ENCODE measurements around the gene PDCD1.

The PDCD1 gene

DNA sequence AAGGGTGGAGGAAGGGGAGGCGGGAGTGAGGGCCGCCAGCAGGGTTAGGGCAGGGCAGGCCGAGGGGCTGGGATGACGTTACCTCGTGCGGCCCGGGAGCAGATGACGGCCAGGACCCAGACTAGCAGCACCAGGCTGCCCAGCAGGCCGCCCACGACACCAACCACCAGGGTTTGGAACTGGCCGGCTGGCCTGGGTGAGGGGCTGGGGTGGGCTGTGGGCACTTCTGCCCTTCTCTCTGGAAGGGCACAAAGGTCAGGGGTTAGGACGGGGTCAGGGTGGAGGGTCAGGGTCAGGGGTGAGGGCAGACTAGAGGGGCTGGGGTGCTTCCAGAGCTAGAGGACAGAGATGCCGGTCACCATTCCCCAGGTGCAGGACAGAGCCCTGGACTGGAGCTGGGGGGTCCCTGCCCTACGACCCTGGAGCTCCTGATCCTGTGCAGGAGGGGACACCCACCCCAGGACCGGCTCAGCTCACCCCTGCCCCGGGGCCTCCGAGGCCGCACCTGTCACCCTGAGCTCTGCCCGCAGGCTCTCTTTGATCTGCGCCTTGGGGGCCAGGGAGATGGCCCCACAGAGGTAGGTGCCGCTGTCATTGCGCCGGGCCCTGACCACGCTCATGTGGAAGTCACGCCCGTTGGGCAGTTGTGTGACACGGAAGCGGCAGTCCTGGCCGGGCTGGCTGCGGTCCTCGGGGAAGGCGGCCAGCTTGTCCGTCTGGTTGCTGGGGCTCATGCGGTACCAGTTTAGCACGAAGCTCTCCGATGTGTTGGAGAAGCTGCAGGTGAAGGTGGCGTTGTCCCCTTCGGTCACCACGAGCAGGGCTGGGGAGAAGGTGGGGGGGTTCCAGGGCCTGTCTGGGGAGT is 6.3 kb downstream of the PDCD1 start:
- no peak for DNase-seq (ENCODE audit: low read depth)

DNA sequence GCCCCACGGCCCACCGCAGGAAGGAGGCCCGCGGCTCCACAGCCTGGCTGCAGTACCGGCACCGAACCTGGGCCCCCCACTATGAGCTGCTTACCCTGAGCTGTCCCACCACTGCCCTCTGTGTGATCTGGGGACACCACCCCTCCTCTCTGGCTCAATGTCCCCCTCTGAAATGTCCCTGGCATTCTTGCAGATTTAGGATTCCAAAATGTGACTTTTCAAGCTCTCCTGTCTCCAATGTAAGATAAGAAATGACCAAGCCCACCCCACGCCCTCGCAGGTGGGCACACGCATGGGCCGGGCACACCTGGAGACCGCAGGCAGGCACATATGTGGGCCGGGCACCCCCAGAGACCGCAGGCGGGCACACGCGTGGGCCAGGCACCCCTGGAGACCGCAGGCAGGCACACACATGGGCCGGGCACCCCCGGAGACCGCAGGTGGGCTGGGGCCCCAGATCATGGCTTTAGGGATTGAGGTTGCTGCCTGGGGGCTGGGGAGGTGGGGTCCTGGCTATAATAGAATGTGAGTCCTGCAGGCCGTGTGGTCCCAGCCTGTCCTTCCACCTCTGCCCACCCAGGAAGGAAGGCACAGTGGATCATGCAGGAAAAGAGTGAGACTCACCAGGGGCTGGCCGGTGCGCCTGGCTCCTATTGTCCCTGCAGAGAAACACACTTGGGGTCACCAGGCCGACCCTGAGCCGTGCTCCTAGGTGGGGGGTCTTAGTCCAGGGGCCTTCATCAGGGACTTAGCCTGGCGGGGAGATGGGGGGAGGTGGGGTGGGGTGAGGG is 7.2 kb downstream of the PDCD1 start:
- DNase-seq (ENCODE audit: low read depth) = no peak

DNA sequence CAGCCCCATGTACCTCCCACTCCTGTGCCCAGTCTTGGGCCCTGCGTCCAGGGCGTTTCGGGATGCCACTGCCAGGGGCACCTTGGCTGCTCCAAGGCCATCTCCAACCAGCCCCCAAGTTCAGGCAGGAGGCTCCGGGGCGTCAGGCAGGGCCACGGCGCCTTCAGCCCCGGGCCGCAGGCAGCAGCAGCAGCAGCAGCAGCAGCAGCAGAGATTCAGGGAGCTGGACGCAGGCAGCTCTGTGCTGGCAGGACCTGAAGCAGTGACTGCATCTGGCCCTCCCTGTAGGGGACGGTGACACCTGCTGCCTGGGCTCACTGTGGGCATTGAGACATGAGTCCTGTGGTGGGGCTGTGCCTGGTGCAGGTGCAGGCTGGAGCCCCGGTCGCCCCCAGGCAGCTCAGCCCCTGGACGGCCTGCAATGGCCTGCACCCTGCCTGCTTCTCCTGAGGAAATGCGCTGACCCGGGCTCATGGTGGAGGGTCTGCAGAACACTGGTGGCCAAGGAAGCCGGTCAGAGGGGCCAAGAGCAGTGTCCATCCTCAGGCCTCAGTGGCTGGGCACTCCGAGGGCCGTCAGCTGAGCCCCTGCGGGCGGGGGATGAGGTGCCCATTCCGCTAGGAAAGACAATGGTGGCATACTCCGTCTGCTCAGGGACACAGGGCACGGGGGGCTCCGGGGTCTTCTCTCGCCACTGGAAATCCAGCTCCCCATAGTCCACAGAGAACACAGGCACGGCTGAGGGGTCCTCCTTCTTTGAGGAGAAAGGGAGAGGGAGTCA is 8.0 kb downstream of the PDCD1 start:
- no peak for DNase-seq (ENCODE audit: low read depth)

DNA sequence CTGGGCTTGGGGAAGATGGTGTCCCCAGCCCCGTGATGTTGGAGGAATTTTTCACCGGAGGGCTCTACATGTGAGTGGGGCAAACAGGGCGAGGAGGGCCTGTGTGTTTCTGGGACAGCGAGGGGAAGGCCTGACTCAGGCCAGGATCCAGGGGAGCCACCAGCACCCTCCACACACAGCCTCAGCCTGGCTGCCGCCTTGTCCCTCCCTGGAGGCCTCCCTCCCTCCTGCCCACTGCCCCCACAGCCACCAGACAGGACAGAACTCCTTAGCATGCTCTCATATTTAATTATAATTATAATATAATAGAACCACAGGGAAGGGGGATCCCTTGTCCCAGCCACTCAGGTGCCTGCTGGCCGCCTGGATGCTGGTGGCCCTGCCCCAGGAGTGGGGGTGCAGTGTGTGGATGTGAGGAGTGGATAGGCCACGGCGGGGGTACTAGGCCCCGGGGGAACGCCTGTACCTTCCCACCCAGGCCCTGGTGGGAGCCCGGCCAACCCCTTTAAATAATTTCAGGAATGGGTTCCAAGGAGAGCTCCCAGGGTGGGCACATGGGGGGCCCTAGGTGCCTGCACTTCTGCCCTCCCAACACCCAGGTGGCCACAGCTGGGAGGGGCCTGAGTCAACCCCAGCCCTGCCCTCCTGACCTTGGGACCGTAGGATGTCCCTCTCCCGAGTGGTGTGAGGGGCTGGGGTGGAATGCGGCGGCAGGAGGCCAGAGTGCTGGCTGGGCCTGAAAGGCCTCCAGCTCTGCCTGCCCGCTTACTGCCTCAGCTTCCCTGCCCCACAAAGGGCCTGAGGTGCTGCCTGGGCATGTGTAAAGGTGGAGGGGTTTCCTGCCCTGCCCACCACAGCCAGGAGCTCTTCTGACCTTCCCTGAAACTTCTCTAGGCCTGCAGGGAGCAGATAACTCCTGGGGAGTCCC is 8.8 kb downstream of the PDCD1 start:
- no peak for DNase-seq (ENCODE audit: low read depth)

DNA sequence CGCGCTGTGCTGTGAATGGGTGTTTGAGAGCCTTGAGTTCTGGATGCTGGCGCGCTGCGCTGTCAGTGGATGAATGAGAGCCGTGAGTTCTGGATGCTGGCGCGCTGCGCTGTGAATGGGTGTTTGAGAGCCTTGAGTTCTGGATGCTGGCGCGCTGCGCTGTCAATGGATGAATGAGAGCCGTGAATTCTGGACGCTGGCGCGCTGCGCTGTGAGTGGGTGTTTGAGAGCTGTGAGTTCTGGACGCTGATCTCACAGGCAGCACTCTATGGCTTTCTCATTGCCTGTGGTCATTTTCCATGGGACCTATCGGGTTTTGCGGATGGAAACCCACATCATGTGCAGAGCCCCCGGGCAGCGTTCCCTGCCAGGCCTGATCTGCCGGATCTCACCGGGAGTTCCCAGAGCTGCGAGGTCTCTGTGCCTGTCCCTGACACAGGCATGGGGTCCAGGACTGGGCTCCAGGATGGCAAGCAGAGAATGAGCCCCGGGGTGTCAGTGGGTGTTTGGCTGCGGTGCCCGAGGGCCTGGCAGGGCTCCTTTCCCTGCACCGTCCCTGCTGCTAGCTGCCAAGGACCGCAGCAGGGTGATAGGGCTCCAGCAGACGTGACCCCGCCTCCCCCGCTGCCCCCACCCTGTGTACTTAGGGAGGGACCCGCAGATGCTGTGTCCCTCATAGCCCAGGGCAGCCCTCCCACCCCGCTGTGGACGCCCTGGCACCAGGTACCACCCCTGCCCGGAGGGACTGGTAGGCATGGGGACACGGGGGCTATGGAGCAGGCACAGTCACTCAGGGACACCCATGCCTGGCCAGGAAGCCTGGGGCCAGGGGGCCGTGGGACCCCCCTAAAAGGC is 9.7 kb downstream of the PDCD1 start:
- no peak for DNase-seq (ENCODE audit: low read depth)

DNA sequence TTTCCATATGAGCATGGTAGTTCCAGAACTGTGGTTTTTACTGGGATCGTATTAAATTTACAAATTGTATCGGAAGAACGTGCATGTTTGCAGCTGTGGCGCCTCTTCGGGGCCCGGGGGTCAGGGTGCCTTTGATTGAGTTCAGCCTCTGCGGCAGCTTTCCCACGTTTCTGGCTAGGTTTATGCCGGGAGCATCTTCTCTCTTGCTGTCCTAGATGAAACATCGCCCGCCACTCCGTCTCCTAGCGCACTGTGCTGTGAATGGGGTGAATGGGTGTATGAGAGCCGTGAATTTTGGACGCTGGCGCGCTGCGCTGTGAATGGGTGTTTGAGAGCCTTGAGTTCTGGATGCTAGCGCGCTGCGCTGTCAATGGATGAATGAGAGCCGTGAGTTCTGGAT is 12.3 kb downstream of the PDCD1 start:
- DNase-seq (ENCODE audit: low read depth) = no peak

DNA sequence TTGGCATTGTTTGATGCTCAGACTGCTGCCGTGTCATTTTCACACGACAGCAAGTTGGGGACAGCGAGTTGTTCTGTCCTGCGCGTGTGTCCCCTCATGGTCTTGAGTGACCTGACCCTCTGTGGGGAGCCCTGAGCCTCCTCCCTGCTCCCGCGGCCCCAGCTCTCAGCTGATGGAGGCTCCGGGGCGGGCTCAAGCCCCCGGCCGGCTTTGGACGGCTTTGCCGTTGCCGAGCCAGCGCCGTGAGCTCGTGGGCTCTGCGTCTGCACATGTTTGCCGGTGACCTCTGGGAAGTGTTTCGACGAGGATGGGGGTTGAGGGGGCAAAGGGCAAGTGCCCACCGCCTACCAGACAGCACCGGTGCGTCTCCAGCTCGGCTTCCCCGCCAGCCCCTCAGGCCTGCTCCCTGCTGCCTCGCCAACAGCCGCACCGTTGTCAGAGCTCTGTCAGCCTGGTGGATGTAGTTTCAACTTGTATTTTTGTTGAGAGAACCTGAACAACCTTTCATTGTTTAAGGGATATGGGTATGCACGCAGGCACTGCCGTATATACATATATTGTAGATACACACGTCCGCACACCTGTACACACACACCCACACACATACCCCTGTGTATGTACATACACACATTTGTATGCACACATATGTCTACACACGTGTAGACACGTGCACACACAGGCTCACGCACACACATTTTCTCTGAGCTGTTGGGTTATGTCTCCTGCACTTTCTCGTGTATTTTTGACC is 13.7 kb downstream of the PDCD1 start:
- no peak for DNase-seq (ENCODE audit: low read depth)

DNA sequence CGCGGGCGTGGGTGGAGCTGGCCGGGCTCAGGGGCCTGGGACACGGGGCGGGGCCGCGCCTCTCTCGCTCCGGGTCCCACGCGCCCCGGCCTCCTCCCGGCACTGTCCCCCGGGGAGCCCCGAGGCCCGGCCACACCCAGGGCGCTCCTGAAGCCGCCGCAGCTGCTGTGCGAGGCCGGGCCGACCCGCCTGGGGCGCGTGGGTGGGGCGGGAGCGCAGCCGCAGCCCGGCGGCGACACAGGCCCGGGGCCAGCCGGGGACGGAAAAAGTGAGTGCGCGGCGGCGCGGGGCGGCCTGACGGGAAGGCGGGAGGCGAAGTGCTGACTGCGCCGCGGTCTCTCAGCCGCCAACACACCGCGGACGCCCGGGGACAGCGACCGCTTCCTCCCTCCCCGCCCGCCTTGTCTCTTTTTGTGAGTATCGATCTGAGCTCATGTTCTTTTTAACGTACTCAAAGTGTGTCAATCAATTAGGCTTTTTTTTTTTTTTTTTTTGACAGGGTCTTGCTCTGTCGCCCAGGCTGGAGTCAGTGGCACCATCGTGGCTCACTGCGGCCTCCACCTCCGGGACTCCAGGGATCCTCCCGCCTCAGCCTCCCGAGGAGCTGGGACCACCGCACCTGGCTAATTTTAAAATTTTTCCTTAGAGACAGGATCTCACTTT is 14.5 kb downstream of the PDCD1 start:
- DNase-seq (ENCODE audit: low read depth) = peak; percentile 67

DNA sequence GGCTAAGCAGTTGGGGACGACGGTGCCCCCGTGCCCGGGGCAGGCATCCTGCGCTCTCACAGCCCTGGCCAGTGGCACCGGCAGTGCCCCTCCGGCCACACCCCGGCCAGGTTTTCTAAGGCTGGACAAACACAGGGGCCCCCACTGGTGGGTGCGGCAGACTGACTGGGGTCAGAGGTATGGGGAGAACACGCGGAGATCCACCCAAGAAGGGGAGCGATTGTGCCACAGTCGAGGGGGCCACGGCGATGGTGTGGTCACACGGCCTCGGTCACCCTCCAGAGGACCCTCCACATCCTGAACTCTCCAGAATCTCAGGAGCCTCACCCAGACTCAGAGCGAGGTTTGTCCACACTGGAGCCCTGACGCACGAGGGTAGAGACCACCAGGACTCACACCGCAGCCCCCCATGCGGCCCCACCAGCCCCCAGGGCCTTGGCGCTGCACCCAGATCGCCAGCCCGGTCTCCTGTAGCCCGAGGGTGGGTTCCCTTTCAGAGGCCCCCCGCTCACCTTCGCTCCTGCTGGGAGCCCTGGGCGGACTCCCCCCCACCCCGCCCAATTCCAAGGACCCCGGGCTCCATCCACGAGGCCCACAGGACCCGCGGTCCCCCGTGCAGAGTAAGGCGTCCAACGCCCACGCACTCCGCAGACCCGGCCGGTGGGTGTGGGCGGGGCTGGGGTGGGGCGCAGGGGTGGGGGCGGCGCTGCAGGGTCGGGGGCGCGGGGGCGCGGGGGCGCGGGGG is 15.2 kb downstream of the PDCD1 start:
- DNase-seq (ENCODE audit: low read depth) = no peak

DNA sequence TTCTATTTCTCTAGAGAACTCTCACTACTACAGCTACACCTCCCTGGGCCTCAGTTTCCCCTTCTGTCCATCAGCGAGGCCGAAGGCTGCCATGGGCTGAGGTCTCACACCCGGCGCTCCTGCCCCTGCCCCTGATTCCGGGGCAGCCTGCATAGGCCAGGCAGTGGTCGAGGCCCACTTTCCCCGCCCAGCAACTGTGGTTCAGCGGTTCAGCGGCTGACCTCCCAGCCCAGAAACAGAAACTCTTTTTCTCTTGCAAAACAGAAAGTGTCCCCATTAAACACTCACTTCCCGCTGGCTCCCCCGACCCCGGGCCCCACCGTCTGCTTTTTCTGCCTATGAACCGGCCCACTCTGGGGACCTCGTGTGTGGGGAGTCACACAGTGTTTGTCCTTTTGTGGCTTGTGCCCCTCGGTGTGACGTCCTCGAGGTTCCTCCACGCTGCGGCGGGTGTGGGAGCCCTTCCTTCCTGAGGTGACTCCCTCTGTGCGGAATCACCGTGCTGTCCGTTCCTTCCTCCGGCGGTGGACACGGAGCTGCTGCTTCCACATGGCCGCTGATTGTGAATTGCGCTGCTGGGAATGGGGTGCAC is 16.0 kb downstream of the PDCD1 start:
- no peak for DNase-seq (ENCODE audit: low read depth)

DNA sequence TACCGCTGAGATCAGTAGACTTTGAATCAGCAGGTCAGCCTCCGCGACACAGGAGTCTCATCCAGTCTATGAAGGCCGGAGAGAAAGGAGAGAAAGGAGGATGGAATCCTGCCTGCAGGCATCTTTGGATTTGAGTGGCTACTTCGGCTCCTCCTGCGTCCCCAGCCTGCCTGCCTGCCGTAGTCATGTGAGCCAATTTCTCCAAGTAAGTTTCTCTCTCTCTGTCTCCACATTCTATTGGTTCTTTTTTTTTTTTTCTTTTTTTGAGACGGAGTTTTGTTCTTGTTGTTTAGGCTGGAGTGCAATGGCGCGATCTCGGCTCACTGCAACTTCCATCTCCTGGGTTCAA is 16.7 kb downstream of the PDCD1 start:
- DNase-seq (ENCODE audit: low read depth) = no peak

DNA sequence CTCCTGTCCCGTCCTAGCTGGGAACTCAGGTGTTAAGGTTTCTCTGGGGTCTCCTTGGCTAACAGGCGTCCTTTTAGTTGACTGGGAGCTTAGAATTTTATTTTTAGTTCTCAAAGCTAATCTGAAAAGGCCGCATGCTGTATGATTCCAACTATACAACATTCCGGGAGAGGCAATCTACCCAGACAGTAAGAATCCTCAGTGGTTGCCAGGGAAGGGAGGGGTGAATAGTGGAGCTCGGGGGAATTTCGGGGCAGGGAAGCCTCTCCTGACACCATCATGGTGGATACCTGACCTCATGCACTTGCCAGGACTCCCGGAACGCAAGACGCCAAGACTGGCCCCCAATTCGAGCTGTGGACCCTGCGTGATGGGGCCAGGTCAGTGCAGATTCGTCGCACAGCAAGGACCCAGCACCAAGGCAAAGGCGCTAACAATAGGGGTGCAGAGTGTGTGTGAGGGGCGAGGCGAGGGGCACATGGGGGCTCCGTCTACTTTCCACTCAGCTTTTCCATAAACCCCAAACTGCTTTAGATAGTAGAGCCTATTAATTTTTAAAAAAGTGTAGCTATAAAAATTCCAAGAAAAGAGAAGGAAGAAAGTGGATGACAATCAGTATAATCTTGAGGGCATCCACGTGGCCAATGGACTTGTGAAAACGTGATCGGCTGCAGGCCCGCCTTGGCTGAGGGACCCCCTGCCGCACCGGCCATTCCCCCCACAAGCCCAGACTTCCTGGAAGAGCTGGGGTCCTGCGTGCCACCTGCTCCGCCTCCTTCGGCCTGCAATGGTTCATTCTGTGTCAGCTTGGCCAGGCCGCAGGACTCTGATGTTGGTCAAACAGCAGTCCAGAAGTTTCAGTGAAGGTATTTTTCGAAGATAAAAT is 17.3 kb downstream of the PDCD1 start:
- DNase-seq (ENCODE audit: low read depth) = no peak

DNA sequence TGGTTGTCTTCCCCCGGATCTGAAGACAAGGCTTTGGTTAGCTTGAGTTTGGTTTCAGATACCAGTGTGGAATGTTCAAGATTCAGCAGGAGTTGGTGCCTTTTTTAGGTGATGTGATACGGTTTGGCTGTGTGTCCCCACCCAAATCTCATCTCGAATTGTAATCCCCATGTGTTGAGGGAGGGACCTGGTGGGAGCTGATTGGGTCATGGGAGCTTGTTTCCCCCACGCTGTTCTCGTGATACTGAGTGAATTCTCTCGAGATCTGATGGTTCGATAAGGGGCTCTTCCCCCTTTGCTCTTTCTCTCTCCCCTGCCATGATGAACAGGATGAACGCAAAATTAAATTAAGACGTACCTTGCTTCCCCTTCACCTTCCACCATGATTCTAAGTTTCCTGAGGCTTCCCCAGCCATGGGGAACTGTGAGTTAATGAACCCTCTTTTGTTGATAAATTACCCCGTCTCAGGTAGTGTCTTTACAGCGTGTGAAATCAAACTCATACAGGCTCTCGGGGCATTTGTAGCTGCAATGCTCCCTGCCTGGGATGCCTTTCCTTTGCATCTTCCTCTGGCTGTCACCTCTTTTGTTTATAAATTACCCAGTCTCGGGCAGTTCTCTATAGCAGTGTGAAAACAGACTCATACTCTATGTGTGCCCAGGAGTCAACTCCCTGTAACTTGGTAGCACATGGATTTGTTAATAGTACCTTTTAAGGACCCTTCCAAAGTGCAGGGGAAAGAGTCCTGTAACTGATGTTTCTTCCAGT is 21.3 kb downstream of the PDCD1 start:
- DNase-seq (ENCODE audit: low read depth) = no peak

DNA sequence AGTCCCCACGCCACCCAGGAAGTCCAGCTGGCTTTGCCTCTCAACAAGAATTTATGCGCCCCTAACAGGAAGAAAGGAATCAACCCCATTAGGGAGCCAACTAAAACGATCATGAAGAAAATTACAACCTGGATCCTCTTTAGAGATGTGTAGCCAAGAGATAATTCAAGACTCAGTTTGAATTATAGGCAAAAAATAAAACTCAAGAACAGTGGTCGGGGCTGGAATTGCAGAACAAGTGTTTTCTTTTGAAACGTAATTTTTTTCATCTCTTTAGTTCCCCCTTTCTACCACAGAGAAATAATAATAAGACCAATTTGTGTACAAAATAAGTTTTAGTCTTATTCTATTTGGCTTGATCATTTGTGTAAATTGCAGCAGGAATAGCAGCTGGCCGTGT is 22.4 kb downstream of the PDCD1 start:
- DNase-seq (ENCODE audit: low read depth) = no peak

DNA sequence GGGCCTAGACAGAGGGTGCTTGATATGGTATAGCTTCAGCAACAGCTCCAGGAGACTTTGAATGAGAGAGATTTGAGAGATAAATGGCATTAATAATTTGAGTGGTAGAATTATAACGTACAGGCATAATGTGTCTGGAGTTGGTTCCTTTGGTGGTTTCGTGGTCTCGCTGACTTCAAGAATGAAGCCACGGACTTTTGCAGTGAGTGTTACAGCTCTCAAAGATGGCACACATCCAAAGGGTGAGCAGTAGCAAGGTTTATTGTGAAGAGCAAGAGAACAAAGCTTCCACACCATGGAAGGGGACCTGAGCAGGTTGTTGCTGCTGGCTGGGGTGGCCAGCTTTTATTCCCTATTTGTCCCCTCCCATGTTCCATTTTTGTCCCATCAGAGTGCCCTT is 23.1 kb downstream of the PDCD1 start:
- DNase-seq (ENCODE audit: low read depth) = no peak

DNA sequence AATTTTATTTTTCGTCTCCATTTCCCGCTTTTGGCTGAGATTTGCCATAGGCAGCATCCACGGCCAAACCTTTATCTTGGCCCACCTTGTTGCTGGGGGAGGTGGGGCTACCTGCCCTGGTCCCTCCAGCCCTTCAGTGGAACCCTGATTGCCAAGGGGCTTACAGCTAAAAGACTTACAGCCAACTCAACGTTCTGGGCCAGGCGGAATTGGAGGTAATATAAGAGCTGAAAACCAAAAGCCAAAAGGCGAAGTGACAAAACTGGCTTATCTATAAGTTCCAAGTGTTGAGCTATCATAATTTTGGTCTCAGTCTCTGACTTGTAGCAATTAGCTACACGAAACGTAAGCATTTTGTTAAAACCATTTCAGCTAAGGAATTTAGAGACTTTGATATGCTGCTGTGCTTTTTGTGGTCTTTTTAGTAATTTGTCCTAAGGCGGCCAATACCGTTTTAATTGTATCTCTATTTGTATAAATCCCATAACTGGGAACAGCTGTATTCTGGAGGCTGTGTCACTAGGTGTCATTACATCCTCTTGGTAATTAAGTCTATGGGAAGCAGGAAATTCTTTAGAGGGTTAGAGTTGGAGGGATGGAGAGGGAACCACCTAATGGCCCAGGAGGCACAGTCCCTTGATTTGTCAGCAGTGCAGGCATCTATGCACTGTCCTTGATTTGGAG is 24.0 kb downstream of the PDCD1 start:
- DNase-seq (ENCODE audit: low read depth) = no peak

All from T follicular helper cell (primary cell).